GM15510 (cell line): ENCODE data around the gene RFXAP.

Experiments used
- POLR2A ChIP-seq: IDR thresholded peaks from 3 replicates; pipeline ENCODE4 v1.6.1; 2011; ENCODE audit warnings: borderline replicate concordance; ENCODE audit not compliant: insufficient read length; ENCODE audit errors: extremely low read depth

Gene RFXAP

GRCh38 chr13:36875431-36875830, 56.4 kb downstream of the RFXAP start:
- no peak for TF ChIP-seq POLR2A

GRCh38 chr13:36875961-36876360, 56.9 kb downstream of the RFXAP start:
- no peak for TF ChIP-seq POLR2A
